GM12892 (cell line): Measurements from ENCODE around the gene OSTF1.

Experiments used
- POLR2A ChIP-seq: IDR thresholded peaks from 2 replicates; pipeline ENCODE4 v1.6.1; 2011; ENCODE audit warnings: low read depth, low read length, control low read depth
- POLR2AphosphoS5 ChIP-seq: IDR thresholded peaks from 2 replicates; pipeline ENCODE4 v1.6.1; 2011; ENCODE audit warnings: low read depth, low read length, control low read depth
- TAF1 ChIP-seq: IDR thresholded peaks from 2 replicates; pipeline ENCODE4 v1.6.1; 2011; ENCODE audit warnings: low read depth, mild to moderate bottlenecking, control low read depth, low read length, borderline replicate concordance

- TF ChIP-seq POLR2A (no peak), POLR2AphosphoS5 (no peak), TAF1 (no peak)
These were observed 100.4 kb downstream of the OSTF1 start for GRCh38 chr9:75188756-75189155.
